Activated T-helper 9 cell treated with anti-CD3 and anti-CD28 coated beads, Interleukin-2, amount 50 U/mL, for 16 hours (primary cell): ENCODE measurements around the gene METRNL.

ENCODE experiments used
- DNase-seq: peaks from one replicate; pipeline ENCODE4 v3.0.0-alpha.2; 2020; ENCODE audit warnings: low read depth

The METRNL gene

GRCh38 chr17:83142619-83143018 lies 63.2 kb downstream of the METRNL start:
- DNase-seq: no peak

- DNase-seq: no peak
Measured at GRCh38 chr17:83143817-83144231, 64.4 kb downstream of the METRNL start.
